GM19240 (cell line): Measurements from ENCODE around the gene G3BP2.
"Not testable (repeated sequence)": the region's sequence is repeated elsewhere in the genome, so short reads cannot be mapped to it uniquely, and the experiment has no call there.

Source experiments
- DNase-seq: peaks from one replicate; pipeline ENCODE4 v3.0.0; 2011; ENCODE audit warnings: low spot score; ENCODE audit not compliant: insufficient read length

The G3BP2 gene

DNA sequence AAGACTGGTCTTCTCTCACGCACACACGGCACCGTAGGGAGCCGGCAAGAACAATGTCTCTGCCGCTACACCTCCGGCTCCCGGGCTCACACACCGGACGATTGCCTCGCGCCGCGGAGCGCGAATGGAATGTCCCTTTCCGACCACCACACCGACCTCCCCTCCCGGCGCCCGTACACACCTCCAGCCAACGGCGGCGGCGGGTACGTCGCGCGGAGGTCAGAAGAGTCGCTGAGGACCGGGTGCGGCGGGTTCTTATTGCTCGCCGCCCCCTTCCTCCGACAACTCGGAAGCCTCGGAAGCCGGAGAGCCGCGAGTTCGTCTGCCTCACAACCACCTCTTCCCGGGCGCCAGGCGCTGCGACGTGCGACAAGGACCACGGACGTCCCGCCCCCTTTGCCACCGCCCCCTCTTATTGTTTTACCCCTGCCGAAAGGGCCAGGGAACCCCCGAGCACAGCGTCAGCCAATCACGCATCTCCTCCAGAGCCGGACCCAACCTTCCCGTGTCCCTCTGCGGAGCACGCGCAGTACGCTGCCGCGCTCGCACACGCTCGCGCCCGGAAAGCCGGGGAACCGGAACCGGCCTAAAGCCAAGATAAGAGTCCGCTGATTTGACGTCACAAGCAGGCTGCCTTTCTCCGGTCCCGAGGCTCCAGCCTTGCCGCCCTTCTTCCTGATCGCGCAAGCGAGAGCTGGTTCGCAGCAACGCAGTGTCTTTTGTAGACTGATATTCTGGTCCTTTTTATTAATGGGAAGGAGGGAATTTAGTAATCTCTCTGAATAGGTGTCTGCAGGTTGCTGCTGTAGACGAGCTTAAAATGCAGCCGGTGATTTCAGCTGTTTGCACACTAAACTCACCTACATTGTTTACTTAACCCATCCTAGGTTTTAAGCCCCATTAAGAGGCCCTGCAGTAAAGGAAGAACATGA lies at the start of gene G3BP2:
G3BP2 (minus strand) TSS at position 385 of the 932 bp plus-strand sequence. CDS start 11,386 bp downstream, outside the sequence.
- peak; percentile 71 for DNase-seq

- DNase-seq, result no peak
Measured at GRCh38 chr4:75722417-75722816, 49.2 kb upstream of the G3BP2 start.

- no peak for DNase-seq
Measured at GRCh38 chr4:75718529-75718928, 45.3 kb upstream of the G3BP2 start.

GRCh38 chr4:75717408-75717807 lies 44.2 kb upstream of the G3BP2 start:
- no peak for DNase-seq

- DNase-seq, result not testable (repeated sequence)
Measured at GRCh38 chr4:75716054-75716453, 42.8 kb upstream of the G3BP2 start.

- no peak for DNase-seq
Measured at GRCh38 chr4:75715105-75715799, 42.0 kb upstream of the G3BP2 start.

DNA sequence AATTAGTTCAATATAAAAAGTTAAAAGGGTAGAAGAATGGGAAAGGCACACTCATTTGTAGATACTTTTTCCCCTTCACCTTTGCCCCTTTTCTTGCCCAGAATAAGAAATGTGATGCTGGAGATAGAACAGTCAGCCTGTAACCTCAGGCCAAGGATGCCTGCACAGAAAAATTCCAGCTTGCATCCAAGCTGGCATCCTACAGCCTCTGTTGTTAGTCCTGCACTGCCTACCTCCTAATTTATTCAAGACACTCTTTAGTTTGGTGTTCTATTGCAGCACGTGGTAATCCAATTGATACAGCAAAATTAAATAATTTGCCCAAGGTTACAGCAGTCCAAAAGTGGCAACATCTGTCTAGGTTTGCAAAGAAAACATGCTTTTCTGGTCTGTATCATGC lies 41.5 kb upstream of the G3BP2 start:
- no peak for DNase-seq

- no peak for DNase-seq
Measured at GRCh38 chr4:75714011-75714410, 40.8 kb upstream of the G3BP2 start.

GRCh38 chr4:75710246-75710645 lies 37.0 kb upstream of the G3BP2 start:
- DNase-seq, result no peak

DNA sequence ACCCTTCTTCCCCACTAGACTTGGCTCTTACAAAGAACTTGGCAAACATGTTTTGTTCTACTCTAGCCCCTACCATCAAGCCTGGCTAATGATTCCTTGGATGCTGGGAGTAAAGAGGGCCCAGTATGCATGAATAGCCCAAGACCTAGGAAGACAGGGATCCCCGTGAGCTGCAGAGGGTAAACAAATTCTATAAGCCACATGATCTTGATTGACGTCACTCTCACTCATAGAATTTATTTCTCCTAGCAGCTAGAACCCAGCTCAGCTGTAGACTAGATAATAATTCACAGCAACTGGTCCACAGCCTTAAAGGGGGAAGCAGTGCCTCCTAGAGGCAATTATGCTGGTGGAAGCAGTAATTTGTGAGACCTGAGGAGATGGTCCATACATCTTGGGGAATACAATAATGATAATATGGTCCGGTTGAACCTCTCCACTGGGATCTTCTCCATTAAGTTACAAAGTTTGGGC lies 35.0 kb upstream of the G3BP2 start:
- no peak for DNase-seq

DNA sequence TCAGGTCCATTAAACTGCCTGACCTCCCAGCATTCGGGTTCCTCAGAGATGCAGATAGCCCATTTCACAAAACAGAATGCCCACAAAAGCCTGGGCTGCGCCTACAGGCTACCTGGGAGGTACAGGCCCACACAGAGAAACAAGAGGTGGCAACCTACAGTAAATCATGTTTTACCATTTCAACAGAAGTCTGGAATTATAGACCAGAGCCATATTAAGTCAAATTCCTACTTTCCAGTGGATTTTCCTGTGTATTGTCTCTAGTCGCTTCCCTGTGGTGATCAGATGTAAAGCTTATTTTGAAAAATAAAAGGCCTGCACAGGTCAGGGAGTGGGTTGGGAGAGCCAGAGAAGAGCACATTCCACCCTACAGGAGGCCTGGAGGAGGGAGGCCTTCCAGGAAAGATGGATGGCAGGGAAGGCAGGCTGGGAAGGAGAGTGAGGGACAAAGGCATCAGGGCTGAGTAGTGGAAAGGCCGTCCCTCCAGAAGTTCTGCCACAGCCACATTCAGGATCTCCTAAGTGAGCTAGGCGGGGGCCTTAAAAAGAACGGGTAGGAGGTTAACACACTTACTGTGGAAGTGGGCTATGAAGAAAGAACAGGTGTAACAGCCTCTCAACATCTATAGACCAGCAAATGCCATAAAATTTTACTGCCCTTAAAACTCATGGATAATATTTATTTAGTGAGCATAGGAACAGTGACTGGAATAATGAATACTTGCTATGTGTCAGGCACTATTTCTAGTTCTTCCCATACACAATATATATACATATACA lies 32.2 kb upstream of the G3BP2 start:
- DNase-seq, result no peak

GRCh38 chr4:75702919-75703411 lies 29.8 kb upstream of the G3BP2 start:
- DNase-seq, result no peak

- DNase-seq, result no peak
Measured at GRCh38 chr4:75699299-75699698, 26.1 kb upstream of the G3BP2 start.

- DNase-seq, result no peak
Measured at GRCh38 chr4:75698963-75699228, 25.7 kb upstream of the G3BP2 start.

GRCh38 chr4:75698162-75698962 lies 25.2 kb upstream of the G3BP2 start:
- DNase-seq, result peak; percentile 23

DNA sequence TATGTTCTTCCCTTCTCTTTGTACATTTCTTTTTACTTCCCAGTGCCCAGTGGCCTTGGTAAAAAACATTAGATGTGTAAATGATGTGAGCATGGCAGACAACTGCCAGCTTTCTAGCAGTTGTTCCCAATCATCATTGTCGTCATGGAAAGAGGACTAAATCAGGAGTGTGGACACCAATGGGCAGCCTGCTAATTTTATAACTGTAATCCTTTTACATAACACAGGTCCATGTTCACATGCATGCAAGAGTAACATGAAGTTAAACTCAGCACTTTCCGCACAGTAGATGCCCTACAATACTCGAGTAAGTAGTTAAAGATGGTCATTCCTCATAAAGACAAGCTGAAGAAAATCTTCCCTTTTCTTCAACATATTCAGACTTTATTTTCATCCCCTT lies 23.4 kb upstream of the G3BP2 start:
- no peak for DNase-seq

GRCh38 chr4:75696071-75696470 lies 22.9 kb upstream of the G3BP2 start:
- DNase-seq, result no peak

DNA sequence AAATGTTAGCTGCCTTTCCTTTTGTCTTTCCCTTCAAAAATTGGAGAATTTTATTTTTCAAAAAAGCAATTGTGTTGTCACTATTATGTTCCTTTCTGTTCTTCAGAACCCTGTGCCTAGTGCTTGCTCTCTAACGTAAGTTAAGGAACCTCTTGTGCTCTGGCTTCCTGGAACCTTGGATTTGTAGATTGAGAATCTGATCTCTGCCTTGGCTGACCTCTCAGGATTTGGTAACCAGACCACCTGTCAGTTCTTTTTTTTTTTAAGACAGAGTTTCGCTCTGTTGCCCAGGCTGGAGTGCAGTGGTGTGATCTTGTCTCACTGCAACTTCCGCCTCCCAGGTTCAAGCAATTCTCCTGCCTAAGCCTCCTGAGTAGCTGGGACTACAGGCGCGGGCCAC lies 18.9 kb upstream of the G3BP2 start:
- not testable (repeated sequence) for DNase-seq

GRCh38 chr4:75687125-75687524 lies 13.9 kb upstream of the G3BP2 start:
- not testable (repeated sequence) for DNase-seq

GRCh38 chr4:75686346-75686745 lies 13.1 kb upstream of the G3BP2 start:
- DNase-seq, result no peak
